HG03196 (cell line): ENCODE measurements around the gene MTHFSD.

Experiments used
- ATAC-seq: cut with Tn5 transposase; IDR thresholded peaks from one replicate; pipeline ENCODE4 v1.9.1; 2021; ENCODE audit not compliant: unreplicated experiment

MTHFSD gene

DNA sequence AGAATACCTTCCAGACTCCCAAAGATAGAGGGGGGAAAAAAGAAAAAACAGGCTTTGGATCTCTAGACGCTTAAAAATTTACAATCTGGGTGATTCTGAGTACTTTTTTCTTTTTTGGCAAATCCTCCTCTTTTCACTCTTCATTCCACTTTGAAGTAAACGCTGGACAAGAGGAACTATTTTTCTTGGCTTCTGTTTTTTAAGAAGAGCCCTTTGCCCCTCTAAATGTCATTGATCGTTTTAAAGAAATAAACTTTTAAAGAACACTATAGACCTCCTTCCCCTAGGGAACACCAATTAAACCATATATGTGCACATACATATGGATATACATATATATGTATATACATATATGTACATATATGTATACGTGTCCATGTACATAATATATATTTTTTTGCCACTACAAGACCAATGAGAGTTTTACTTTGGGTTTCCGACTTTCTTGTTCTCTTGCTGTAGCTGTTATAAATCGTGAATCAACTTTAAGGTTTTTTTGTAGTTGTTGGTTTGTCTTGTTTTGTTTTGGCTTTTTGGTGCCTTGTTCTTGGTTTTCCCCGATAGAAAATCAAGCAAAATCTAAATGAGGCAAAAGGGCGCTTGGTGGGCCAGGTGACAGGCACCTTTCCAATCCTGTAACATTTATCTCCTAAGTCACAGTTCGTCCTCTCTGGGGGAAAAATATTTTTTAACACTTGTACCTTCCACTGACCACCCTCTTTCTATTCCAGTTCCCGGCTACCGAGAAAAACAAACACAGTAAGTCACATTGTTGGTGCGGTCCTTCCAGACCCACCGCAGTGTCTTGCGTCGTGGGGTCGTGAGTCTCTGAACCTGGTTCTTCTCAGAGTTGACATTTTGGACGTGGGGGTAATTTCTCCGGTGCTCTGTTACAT, 40.3 kb downstream of the MTHFSD start:
- no peak for ATAC-seq

- ATAC-seq = no peak
These were observed 41.4 kb downstream of the MTHFSD start for GRCh38 chr16:86513471-86514277.

DNA sequence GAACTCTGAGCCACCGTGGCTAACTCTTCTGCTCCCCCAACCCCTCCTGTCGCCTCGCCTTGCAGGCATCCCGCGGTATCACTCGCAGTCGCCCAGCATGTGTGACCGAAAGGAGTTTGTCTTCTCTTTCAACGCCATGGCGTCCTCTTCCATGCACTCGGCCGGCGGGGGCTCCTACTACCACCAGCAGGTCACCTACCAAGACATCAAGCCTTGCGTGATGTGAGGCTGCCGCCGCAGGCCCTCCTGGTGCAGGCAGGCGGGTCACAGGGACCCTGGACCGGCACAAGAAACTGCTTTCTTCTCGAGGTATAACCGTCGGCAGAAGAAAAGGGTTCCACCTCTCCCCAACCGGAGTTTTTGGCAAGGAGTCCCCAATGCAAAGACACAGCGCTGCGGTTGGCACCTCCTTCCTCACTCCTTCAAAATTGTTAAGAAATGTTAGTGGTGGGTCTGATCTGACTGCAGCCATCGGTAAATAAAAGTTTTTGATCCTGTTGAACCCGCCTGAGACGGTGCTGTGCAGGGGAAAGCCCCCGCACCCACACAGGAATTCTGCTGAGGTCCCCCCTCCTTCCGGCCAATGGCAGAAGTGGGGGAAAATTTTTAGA, 42.1 kb downstream of the MTHFSD start:
- ATAC-seq = no peak

DNA sequence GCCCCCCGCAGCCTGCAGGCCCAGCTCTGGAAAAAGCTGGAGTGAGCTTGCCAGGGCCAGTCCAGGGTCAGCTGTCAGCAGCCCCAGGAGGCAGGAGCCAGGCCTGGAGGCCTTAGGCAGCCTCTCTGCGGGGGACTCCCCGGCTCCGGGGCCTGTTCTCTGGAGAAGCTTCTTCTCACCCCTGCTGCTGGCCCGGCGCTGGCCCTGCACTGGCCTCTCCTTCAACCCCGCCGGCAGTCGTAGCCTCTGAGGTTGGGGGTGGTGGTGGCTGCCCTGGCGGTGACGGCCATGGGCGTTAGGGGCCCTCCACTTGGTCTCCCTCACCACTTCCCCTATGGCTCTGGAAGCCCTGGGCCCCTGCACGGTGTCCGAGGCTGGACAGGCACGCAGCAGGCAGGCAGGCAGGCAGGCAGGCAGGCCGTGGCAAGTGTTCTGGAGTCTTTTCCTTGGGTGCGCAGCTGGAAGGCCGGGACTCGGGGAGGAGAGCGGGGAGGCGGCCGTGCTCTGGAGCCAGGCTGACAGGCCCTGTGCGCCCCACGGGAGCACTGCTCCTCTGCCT, 42.7 kb downstream of the MTHFSD start:
- ATAC-seq = no peak

DNA sequence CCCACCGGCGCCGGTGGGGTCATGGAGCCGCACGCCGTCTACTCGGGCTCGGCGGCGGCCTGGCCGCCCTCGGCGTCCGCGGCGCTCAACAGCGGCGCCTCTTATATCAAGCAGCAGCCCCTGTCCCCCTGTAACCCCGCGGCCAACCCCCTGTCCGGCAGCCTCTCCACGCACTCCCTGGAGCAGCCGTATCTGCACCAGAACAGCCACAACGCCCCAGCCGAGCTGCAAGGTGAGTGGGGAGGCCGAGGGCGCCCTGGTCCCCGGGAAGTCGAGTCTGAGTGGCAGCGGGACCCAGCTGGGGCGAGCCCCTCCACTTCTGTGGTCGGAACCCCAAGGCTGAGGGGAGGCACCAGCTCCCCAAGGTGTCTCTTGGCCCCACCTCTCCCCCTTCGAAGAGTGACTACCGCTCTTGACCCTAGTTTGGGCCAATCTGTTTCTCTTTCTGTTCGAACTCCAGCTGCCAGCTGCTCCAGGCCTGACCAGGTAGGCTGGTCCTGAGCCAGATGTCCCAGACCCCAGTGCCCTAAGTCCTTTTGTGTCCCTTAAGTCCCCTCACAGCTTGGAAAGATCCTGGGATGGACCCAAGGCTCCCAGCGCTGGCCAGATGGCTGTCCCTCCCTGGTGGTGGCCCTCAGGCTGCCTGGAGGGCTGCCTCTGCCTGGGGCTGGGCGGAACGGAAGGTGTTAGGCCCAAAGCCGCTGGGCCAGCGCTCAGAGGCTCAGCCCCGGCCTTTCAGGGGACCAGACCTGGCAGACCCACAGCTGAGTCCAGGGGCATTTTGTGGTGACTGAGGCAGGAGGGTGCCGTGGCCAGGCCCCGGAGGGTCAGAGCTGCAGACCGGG, 43.5 kb downstream of the MTHFSD start:
- ATAC-seq = no peak

- no peak for ATAC-seq
These were observed 44.4 kb downstream of the MTHFSD start, which contains the start of gene FOXF1 for GRCh38 chr16:86510465-86511261. Gene FOXF1 (plus strand): TSS chr16:86510527. CDS start chr16:86510570, 43 bp downstream.

DNA sequence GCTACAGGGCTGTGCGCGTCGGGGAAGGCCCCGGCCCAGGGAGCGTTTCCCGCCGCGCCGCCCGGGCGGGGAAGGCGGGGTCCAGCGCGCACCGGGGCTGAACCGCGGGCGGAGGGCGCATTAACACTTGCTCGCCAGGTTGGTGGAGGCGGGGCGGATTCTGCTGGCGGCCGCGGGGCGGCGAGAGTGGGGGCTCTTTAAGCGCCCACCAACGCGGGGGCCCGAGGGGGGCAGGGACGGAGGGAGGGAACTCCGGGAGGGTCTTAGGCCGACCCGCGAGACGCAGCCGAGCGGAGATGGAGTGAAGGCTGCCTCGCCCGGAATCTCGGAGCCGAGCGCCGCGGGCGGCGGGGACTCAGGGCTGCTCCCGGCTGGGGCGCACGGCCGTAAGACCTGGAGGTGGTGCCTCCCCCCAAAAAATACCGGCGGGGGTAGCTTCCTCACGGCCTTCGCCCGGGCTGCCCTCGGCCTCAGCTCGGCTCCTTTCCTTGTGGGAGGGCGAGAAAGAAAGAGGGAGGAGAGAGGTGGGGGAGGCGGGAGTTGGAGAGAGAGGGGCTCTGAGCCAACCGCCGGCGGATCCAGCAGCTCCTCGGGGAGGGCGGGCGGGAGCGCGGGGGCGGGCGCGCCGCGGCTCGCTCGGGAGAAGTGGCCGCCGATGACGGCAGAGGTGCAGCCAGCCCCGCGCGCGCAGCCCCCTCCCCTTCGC, 45.1 kb downstream of the MTHFSD start:
- no peak for ATAC-seq

- no peak for ATAC-seq
These were observed 45.9 kb downstream of the MTHFSD start for GRCh38 chr16:86508947-86509758.

- ATAC-seq = no peak
These were observed 46.7 kb downstream of the MTHFSD start for GRCh38 chr16:86508028-86508946.

- ATAC-seq = no peak
These were observed 47.6 kb downstream of the MTHFSD start for GRCh38 chr16:86507173-86508027.

DNA sequence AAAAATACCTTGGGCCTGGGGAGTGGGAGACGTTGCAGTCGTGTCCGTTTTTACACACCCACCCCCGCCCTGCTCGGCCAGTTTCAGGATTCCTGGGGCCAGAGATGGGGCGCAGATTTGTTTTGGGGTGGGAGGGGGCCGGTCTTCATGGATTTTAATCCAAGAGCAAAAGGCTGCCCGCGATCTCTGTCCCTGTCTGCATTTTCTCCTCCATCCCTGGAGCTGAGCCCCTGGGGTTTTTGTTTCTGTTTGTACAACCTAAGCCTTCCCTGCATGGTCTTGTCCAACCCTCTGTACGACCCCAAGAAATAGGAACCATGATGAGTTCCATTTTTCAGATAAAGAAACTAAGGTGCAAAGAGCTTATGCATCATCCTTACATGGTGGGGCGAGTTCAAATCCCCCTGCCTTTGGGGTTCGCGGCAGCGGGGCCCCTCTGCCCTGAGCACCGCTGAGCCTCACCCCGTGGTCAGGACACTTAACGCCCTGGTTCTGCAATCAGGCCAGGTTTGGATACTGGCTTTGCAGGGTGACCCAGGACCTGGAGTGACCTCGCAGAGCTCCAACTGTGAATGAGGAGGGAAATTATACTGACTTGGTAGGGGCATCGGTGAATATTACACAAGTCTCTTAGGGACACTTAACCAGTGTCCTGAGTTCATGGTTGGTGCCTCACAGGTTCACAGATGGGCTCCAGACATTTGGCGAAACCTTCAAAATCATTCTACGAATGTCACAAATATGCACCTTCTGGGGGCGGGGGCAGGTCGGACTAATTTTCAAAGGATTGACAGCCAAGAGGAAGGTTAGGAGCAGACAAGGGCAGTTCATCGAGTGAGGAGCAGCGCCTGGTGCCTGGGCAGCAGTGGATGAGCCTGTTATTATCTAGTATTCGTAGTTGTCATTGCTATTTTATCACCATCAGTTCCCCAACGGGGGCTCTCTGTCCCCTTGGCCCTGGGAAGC, 48.9 kb downstream of the MTHFSD start:
- ATAC-seq = no peak

- ATAC-seq = no peak
These were observed 49.7 kb downstream of the MTHFSD start for GRCh38 chr16:86505185-86505898.

DNA sequence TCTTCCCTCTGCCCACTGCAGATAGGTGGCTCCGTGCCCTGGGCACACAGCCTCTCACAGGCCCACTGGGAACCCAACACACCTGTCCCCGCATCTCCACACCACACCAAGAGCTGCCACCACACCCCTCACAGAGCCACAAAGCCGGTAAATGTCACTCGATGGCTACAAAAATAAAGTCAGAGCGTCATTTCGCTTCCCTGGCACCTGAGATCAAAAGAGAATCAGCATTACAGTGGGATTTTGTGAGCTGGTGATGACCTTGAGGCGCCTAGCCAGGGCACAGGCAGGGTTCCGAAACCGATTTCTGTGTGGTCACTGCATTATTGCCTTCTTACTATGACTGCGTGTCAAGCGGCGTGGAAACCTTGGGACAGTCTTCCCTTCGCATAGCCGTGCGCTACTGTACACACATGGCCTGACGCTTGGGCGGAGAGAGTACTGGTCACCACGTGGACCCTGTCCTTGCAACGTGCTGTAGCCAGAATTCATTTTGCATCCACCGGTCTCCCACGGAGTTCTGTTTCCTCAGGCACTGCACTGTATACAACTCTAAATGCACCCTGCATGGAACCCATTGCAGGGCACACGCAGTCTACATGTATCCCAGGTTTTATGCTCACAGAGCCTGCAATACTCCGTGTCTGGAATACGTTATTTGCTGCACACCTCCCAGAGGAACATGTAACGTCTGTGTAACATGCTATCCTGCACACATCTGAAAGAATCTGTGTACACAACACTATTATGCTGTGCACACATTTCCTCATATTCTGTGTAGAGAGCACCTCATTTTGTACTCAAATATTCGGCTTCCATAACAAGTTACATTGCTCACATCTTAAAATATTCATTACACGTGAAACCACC, 50.5 kb downstream of the MTHFSD start:
- no peak for ATAC-seq
